ENCODE results near the gene IL37.

GRCh38 chr2:112910219-112910618 lies 746 bp upstream of the IL37 start:
- no peak for TF ChIP-seq CTCF (IDR thresholded peaks at IDR 0.05)
- no peak for TF ChIP-seq ZFX (IDR thresholded peaks at IDR 0.05; ENCODE audit: borderline replicate concordance)
